Measurements from ENCODE around the gene NEAT1.
"Not testable (repeated sequence)": the region's sequence is repeated elsewhere in the genome, so short reads cannot be mapped to it uniquely, and the experiment has no call there.

NEAT1 gene

GRCh38 chr11:65411681-65412070 lies 10.9 kb upstream of the NEAT1 start:
- no peak for DNase-seq

- DNase-seq = no peak
These were observed 10.1 kb upstream of the NEAT1 start for GRCh38 chr11:65412271-65413076.

- not testable (repeated sequence) for DNase-seq
These were observed 9.4 kb upstream of the NEAT1 start for GRCh38 chr11:65413077-65413664.

- no peak for DNase-seq
These were observed 7.7 kb upstream of the NEAT1 start for GRCh38 chr11:65414776-65415498.

GRCh38 chr11:65415499-65416340 lies 6.9 kb upstream of the NEAT1 start:
- DNase-seq = no peak

GRCh38 chr11:65416341-65416824 lies 6.2 kb upstream of the NEAT1 start:
- DNase-seq = peak; percentile 60

- DNase-seq = no peak
These were observed 5.5 kb upstream of the NEAT1 start for GRCh38 chr11:65416841-65417701.

- no peak for DNase-seq
These were observed 4.7 kb upstream of the NEAT1 start for GRCh38 chr11:65417702-65418430.

- DNase-seq = no peak
These were observed 4.2 kb upstream of the NEAT1 start for GRCh38 chr11:65418431-65418680.

GRCh38 chr11:65418681-65419459 lies 3.7 kb upstream of the NEAT1 start:
- DNase-seq = peak; percentile 79

GRCh38 chr11:65419460-65419771 lies 3.2 kb upstream of the NEAT1 start:
- no peak for DNase-seq

- peak; percentile 34 for DNase-seq
These were observed 2.7 kb upstream of the NEAT1 start for GRCh38 chr11:65419772-65420481.

- DNase-seq = no peak
These were observed 2.1 kb upstream of the NEAT1 start for GRCh38 chr11:65420506-65420905.

- DNase-seq = peak; percentile 88
These were observed 1.4 kb upstream of the NEAT1 start for GRCh38 chr11:65420979-65421793.

GRCh38 chr11:65421794-65422632 lies 585 bp upstream of the NEAT1 start:
- peak; percentile 98 for DNase-seq

GRCh38 chr11:65423516-65424204 lies 1.1 kb downstream of the NEAT1 start:
- no peak for DNase-seq
